ENCODE data around the gene ETV6. TPM values are rescaled to one million over a fixed set of nuclear protein-coding genes. Genes with fewer than 3 reads are reported as not detected.

Gene ETV6
- total RNA-seq, 1 donor from 2014 or later = 31.4 TPM

GRCh38 chr12:11799502-11799873, 150.0 kb downstream of the ETV6 start:
- Mint-ChIP-seq H3K9me3 (peaks cover 3% of the 10 kb centered on the region), H3K4me3 (no peak overlapping the region), H3K27me3 (ENCODE audit: low read depth) (no peaks in the 10 kb centered on the region), H3K36me3 (peaks cover 5% of the 10 kb centered on the region), H3K27ac (no peak overlapping the region), H3K4me1 (peaks cover 41% of the 10 kb centered on the region)
- no peak for TF ChIP-seq CTCF (IDR thresholded peaks at IDR 0.05; ENCODE audit: unreplicated experiment)
- DNase-seq (ENCODE audit: low spot score in 2 of 2, unreplicated experiment in 2 of 2) = no peak

GRCh38 chr12:11801643-11802042, 152.2 kb downstream of the ETV6 start:
- TF ChIP-seq CTCF (IDR thresholded peaks at IDR 0.05; ENCODE audit: unreplicated experiment) = no peak
- peaks cover 5% of the 10 kb centered on the region for H3K9me3 Mint-ChIP-seq
- no peak overlapping the region for H3K27ac Mint-ChIP-seq
- peaks cover 7% of the 10 kb centered on the region for H3K36me3 Mint-ChIP-seq
- H3K27me3 Mint-ChIP-seq (ENCODE audit: low read depth) = no peaks in the 10 kb centered on the region
- no peak for DNase-seq (ENCODE audit: low spot score in 2 of 2, unreplicated experiment in 2 of 2)
- H3K4me3 Mint-ChIP-seq = no peak overlapping the region
- H3K4me1 Mint-ChIP-seq = peaks cover 20% of the 10 kb centered on the region

- Mint-ChIP-seq H3K4me1 (no peaks in the 10 kb centered on the region), H3K36me3 (peaks cover 7% of the 10 kb centered on the region), H3K27me3 (ENCODE audit: low read depth) (no peaks in the 10 kb centered on the region)
These were observed 154.7 kb downstream of the ETV6 start for GRCh38 chr12:11804130-11804529.

GRCh38 chr12:11805043-11805442, 155.6 kb downstream of the ETV6 start:
- H3K36me3 Mint-ChIP-seq = peaks cover 7% of the 10 kb centered on the region
- H3K4me1 Mint-ChIP-seq = no peaks in the 10 kb centered on the region

More at GRCh38 chr12:11804130-11804529, 154.7 kb downstream of the ETV6 start:
- no peak overlapping the region for H3K27ac Mint-ChIP-seq
- no peak for DNase-seq (ENCODE audit: low spot score in 2 of 2, unreplicated experiment in 2 of 2)
- H3K4me3 Mint-ChIP-seq = no peak overlapping the region
- no peak for TF ChIP-seq CTCF (IDR thresholded peaks at IDR 0.05; ENCODE audit: unreplicated experiment)
- peaks cover 5% of the 10 kb centered on the region for H3K9me3 Mint-ChIP-seq

GRCh38 chr12:11805680-11806079, 156.2 kb downstream of the ETV6 start:
- DNase-seq (ENCODE audit: low spot score in 2 of 2, unreplicated experiment in 2 of 2) = no peak
- peaks cover 7% of the 10 kb centered on the region for H3K36me3 Mint-ChIP-seq
- no peak overlapping the region for H3K4me3 Mint-ChIP-seq
- no peaks in the 10 kb centered on the region for H3K27me3 Mint-ChIP-seq (ENCODE audit: low read depth)
- no peak for TF ChIP-seq CTCF (IDR thresholded peaks at IDR 0.05; ENCODE audit: unreplicated experiment)
- peaks cover 1% of the 10 kb centered on the region for H3K4me1 Mint-ChIP-seq
- peaks cover 5% of the 10 kb centered on the region for H3K9me3 Mint-ChIP-seq
- H3K27ac Mint-ChIP-seq = no peak overlapping the region

More at GRCh38 chr12:11805043-11805442, 155.6 kb downstream of the ETV6 start:
- Mint-ChIP-seq H3K4me3 (no peak overlapping the region), H3K27ac (no peak overlapping the region), H3K9me3 (peaks cover 5% of the 10 kb centered on the region), H3K27me3 (ENCODE audit: low read depth) (no peaks in the 10 kb centered on the region)
- peak; percentile 24 for TF ChIP-seq CTCF (IDR thresholded peaks at IDR 0.05; ENCODE audit: unreplicated experiment)
- DNase-seq (ENCODE audit: low spot score in 2 of 2, unreplicated experiment in 2 of 2) = no peak

- H3K36me3 Mint-ChIP-seq = peaks cover 7% of the 10 kb centered on the region
- no peak overlapping the region for H3K4me3 Mint-ChIP-seq
- H3K27ac Mint-ChIP-seq = no peak overlapping the region
- H3K27me3 Mint-ChIP-seq (ENCODE audit: low read depth) = no peaks in the 10 kb centered on the region
- peaks cover 17% of the 10 kb centered on the region for H3K4me1 Mint-ChIP-seq
- no peak for TF ChIP-seq CTCF (IDR thresholded peaks at IDR 0.05; ENCODE audit: unreplicated experiment)
- no peak for DNase-seq (ENCODE audit: low spot score in 2 of 2, unreplicated experiment in 2 of 2)
- peaks cover 5% of the 10 kb centered on the region for H3K9me3 Mint-ChIP-seq
These were observed 158.0 kb downstream of the ETV6 start for GRCh38 chr12:11807458-11807857.
